A673 (cell line): Measurements from ENCODE around the gene NUBPL.

ENCODE experiments used
- CTCF ChIP-seq: fragments of 300-800, 200-600 bp; sonication (generic); conservative IDR thresholded peaks from 2 replicates; pipeline ENCODE4 v1.5.1; 2017; ENCODE audit warnings: low read depth, mild to moderate bottlenecking, antibody characterized with exemption, low read length, moderate library complexity, mixed read lengths
- EZH2 ChIP-seq: fragments of 200-600 bp; sonication (generic); IDR thresholded peaks from 2 replicates; pipeline ENCODE4 v1.6.1; 2017; ENCODE audit warnings: borderline replicate concordance, low read depth, mild to moderate bottlenecking, mixed read lengths, antibody characterized with exemption, low read length; ENCODE audit not compliant: poor library complexity, severe bottlenecking

DNA sequence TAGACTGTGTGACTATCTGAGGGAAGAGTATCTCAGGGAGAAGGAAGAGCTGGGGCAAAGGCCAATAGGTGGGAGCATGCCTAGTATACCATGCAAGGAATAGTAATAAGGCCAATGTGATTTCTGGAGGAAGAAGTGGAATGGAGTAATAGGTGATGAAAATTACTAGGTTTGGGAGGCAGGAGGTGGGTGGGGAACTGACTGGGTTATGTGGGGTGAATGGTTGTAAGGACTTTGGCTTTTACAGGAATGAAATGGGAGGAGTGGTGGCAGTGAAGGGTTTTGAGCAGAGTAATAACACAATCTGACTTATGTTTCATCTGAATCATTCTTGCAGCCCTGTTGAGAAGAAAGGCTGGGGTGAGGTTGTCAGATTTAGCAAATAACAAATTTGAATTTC lies 30.9 kb downstream of the NUBPL start:
- TF ChIP-seq CTCF (no peak), EZH2 (no peak)
